GM12878 (cell line): ENCODE results near the gene ARHGAP26. TPM values are rescaled to one million over a fixed set of nuclear protein-coding genes. Genes with fewer than 3 reads are reported as not detected.
A peak's percentile ranks its signal among the peaks of the same experiment; 100 is the strongest.

Experiments
- ATF7 ChIP-seq: fragments of 450-650 bp; IDR thresholded peaks from 2 replicates; pipeline ENCODE4 v1.6.1; 2016; ENCODE audit warnings: low read depth, mild to moderate bottlenecking
- EED ChIP-seq: sonication (generic); IDR thresholded peaks from 2 replicates; pipeline ENCODE4 v1.6.1; 2016; ENCODE audit warnings: antibody characterized with exemption, low read depth
- EP300 ChIP-seq, 2 experiments: fragments of 150-350 bp in 1 of 2; IDR thresholded peaks; 2 replicates each; pipeline ENCODE4 v1.6.1; 2011 to 2012; ENCODE audit warnings: low read depth in 2 of 2, low read length in 2 of 2, borderline replicate concordance in 1 of 2, improper control_type of control experiment in 1 of 2, inconsistent platforms in 1 of 2; ENCODE audit not compliant: control insufficient read depth in 1 of 2
- ETV6 ChIP-seq, 2 experiments: fragments of 450-650 bp in 1 of 2; IDR thresholded peaks in 1 of 2; conservative IDR thresholded peaks in 1 of 2; 2 replicates each; pipeline ENCODE4 v1.6.1; 2014; ENCODE audit warnings: antibody characterized with exemption in 1 of 2, borderline replicate concordance in 1 of 2, low read depth in 1 of 2, mild to moderate bottlenecking in 1 of 2, moderate library complexity in 1 of 2
- GABPA ChIP-seq: IDR thresholded peaks from 2 replicates; pipeline ENCODE4 v1.6.1; 2014; ENCODE audit warnings: antibody characterized with exemption, low read depth, mild to moderate bottlenecking, inconsistent platforms
- HDAC2 ChIP-seq: fragments of 200-600 bp; sonication (generic); IDR thresholded peaks from 2 replicates; pipeline ENCODE4 v1.6.1; 2017
- MEF2A ChIP-seq: IDR thresholded peaks from 2 replicates; pipeline ENCODE4 v1.6.1; 2011; ENCODE audit warnings: low read depth, mild to moderate bottlenecking, low read length, moderate library complexity; ENCODE audit not compliant: insufficient read depth
- MTA3 ChIP-seq: IDR thresholded peaks from 2 replicates; pipeline ENCODE4 v1.6.1; 2012; ENCODE audit warnings: low read length, inconsistent platforms, borderline replicate concordance
- NFIC ChIP-seq: IDR thresholded peaks from 2 replicates; pipeline ENCODE4 v1.6.1; 2012; ENCODE audit warnings: low read depth, mild to moderate bottlenecking, inconsistent platforms, low read length, moderate library complexity
- NR2F1 ChIP-seq: fragments of 450-650 bp; conservative IDR thresholded peaks from 2 replicates; pipeline ENCODE4 v1.6.1; 2017; ENCODE audit warnings: mild to moderate bottlenecking
- RUNX3 ChIP-seq: IDR thresholded peaks from 2 replicates; pipeline ENCODE4 v1.6.1; 2012; ENCODE audit warnings: low read length, inconsistent platforms
- SMAD5 ChIP-seq: IDR thresholded peaks from 2 replicates; pipeline ENCODE4 v1.6.1; 2016; ENCODE audit warnings: antibody characterized with exemption, low read depth
- STAT1 ChIP-seq: fragments of 450-650 bp; conservative IDR thresholded peaks from 2 replicates; pipeline ENCODE4 v1.6.1; 2014; ENCODE audit warnings: antibody characterized with exemption, mild to moderate bottlenecking
- SUPT20H ChIP-seq: IDR thresholded peaks from 2 replicates; pipeline ENCODE4 v1.6.1; 2011; ENCODE audit warnings: low read depth, mild to moderate bottlenecking, low read length, moderate library complexity, borderline replicate concordance; ENCODE audit not compliant: control insufficient read depth
- ZNF274 ChIP-seq: IDR thresholded peaks from one replicate; pipeline ENCODE4 v1.8.0; 2011; ENCODE audit not compliant: insufficient read length, insufficient read depth
- polyA plus RNA-seq, 11 experiments: library from polyadenylated mRNA; depleted of rRNA in 4 of 11; unstranded in 6 of 11; stranded (reverse) in 5 of 11; fragments of >200 nt; fragmentation: Nextera tagmentation in 4 of 11; fragmentation: Illumina TruSeq in 1 of 11; extraction: Ambion mirVana in 4 of 11; extraction: Trizol in 1 of 11; gene quantifications; 1 replicate in 1 of 11; 2 replicates in 10 of 11; pipeline versions ENCODE4 v1.2.1 to v1.2.3, GENCODE V29; 2011 to 2016; ENCODE audit warnings: inconsistent platforms in 2 of 11, missing spikeins in 2 of 11, low read depth in 1 of 11
- total RNA-seq, 4 experiments: library from RNA; depleted of rRNA in 3 of 4; stranded (reverse); fragments of >200 nt in 3 of 4; fragmentation: Illumina TruSeq in 1 of 4; extraction: Trizol in 1 of 4; gene quantifications; 2 replicates each; pipeline versions ENCODE4 v1.2.1 to v1.2.3, GENCODE V29; 2013 to 2021
- TF ChIP-seq, protein P1 (sequence below): fragments of 450-650 bp; IDR thresholded peaks from 2 replicates; pipeline ENCODE4 v1.6.1; 2018; ENCODE audit warnings: borderline replicate concordance, mild to moderate bottlenecking; ENCODE audit not compliant: partially characterized antibody
- TF ChIP-seq, protein P2 (sequence below): fragments of 450-650 bp; IDR thresholded peaks from 2 replicates; pipeline ENCODE4 v1.6.1; 2014; ENCODE audit warnings: mild to moderate bottlenecking
- TF ChIP-seq, protein P3 (sequence below): fragments of 450-650 bp; IDR thresholded peaks from 2 replicates; pipeline ENCODE4 v1.6.1; 2017; ENCODE audit warnings: mild to moderate bottlenecking, moderate library complexity
- TF ChIP-seq, protein P4 (sequence below): fragments of 450-650 bp; IDR thresholded peaks from 2 replicates; pipeline ENCODE4 v1.6.1; 2017; ENCODE audit warnings: antibody characterized with exemption, mild to moderate bottlenecking, moderate library complexity

Gene ARHGAP26
- total and polyA plus RNA-seq, 10 of the 15 experiments (the other 5 are each of a cell fraction or from before 2014, with no cell fraction given), result 9.4 to 41.5 (median 19.3) TPM

DNA sequence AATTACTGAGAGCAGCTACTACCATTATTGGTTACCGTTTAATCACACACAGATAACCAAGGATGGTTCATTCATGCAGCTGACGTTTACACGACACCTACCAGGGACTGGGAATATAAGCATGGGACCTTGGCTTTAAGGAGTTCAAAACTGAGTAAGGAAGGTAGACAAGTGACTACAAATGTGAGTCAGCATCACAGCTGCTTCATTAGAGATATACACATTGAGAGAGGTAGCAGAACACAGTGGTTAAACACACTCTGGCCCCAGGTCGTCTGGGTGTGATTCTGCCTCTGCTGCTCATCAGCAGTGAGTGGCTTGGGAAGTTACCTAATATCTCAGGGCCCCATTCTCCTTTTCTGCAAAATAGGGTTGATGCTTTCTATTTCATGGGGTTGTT is 364.7 kb downstream of the ARHGAP26 start (continued):
- TF ChIP-seq, protein P1, sequence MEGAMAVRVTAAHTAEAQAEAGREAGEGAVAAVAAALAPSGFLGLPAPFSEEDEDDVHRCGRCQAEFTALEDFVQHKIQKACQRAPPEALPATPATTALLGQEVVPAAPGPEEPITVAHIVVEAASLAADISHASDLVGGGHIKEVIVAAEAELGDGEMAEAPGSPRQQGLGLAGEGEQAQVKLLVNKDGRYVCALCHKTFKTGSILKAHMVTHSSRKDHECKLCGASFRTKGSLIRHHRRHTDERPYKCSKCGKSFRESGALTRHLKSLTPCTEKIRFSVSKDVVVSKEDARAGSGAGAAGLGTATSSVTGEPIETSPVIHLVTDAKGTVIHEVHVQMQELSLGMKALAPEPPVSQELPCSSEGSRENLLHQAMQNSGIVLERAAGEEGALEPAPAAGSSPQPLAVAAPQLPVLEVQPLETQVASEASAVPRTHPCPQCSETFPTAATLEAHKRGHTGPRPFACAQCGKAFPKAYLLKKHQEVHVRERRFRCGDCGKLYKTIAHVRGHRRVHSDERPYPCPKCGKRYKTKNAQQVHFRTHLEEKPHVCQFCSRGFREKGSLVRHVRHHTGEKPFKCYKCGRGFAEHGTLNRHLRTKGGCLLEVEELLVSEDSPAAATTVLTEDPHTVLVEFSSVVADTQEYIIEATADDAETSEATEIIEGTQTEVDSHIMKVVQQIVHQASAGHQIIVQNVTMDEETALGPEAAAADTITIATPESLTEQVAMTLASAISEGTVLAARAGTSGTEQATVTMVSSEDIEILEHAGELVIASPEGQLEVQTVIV, result no peak
- 0 out of 2 replicates have a peak, but pooled peaks have one; percentile 49 for TF ChIP-seq NR2F1
- no peak for TF ChIP-seq MEF2A
- TF ChIP-seq RUNX3, result peak; percentile 39; the same call in 1 of the 2 replicates
- no peak; a peak in 1 of 4 replicates for TF ChIP-seq ETV6 (conservative IDR thresholded peaks at IDR 0.05 in 1 of 2, IDR thresholded peaks at IDR 0.05 in 1 of 2; ENCODE audit: borderline replicate concordance in 1 of 2, low read depth in 1 of 2)
- 0 out of 2 replicates have a peak, but pooled peaks have one; percentile 49 for TF ChIP-seq EED
- TF ChIP-seq, protein P2, sequence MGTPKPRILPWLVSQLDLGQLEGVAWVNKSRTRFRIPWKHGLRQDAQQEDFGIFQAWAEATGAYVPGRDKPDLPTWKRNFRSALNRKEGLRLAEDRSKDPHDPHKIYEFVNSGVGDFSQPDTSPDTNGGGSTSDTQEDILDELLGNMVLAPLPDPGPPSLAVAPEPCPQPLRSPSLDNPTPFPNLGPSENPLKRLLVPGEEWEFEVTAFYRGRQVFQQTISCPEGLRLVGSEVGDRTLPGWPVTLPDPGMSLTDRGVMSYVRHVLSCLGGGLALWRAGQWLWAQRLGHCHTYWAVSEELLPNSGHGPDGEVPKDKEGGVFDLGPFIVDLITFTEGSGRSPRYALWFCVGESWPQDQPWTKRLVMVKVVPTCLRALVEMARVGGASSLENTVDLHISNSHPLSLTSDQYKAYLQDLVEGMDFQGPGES, result no peak
- TF ChIP-seq ATF7, result no peak
- TF ChIP-seq GABPA, result no peak
- TF ChIP-seq SMAD5, result no peak
- TF ChIP-seq STAT1, result no peak
- TF ChIP-seq, protein P3, sequence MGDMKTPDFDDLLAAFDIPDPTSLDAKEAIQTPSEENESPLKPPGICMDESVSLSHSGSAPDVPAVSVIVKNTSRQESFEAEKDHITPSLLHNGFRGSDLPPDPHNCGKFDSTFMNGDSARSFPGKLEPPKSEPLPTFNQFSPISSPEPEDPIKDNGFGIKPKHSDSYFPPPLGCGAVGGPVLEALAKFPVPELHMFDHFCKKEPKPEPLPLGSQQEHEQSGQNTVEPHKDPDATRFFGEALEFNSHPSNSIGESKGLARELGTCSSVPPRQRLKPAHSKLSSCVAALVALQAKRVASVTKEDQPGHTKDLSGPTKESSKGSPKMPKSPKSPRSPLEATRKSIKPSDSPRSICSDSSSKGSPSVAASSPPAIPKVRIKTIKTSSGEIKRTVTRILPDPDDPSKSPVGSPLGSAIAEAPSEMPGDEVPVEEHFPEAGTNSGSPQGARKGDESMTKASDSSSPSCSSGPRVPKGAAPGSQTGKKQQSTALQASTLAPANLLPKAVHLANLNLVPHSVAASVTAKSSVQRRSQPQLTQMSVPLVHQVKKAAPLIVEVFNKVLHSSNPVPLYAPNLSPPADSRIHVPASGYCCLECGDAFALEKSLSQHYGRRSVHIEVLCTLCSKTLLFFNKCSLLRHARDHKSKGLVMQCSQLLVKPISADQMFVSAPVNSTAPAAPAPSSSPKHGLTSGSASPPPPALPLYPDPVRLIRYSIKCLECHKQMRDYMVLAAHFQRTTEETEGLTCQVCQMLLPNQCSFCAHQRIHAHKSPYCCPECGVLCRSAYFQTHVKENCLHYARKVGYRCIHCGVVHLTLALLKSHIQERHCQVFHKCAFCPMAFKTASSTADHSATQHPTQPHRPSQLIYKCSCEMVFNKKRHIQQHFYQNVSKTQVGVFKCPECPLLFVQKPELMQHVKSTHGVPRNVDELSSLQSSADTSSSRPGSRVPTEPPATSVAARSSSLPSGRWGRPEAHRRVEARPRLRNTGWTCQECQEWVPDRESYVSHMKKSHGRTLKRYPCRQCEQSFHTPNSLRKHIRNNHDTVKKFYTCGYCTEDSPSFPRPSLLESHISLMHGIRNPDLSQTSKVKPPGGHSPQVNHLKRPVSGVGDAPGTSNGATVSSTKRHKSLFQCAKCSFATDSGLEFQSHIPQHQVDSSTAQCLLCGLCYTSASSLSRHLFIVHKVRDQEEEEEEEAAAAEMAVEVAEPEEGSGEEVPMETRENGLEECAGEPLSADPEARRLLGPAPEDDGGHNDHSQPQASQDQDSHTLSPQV, result no peak
- TF ChIP-seq NFIC, result peak; percentile 51; the same call in 1 of the 2 replicates
- TF ChIP-seq, protein P4, sequence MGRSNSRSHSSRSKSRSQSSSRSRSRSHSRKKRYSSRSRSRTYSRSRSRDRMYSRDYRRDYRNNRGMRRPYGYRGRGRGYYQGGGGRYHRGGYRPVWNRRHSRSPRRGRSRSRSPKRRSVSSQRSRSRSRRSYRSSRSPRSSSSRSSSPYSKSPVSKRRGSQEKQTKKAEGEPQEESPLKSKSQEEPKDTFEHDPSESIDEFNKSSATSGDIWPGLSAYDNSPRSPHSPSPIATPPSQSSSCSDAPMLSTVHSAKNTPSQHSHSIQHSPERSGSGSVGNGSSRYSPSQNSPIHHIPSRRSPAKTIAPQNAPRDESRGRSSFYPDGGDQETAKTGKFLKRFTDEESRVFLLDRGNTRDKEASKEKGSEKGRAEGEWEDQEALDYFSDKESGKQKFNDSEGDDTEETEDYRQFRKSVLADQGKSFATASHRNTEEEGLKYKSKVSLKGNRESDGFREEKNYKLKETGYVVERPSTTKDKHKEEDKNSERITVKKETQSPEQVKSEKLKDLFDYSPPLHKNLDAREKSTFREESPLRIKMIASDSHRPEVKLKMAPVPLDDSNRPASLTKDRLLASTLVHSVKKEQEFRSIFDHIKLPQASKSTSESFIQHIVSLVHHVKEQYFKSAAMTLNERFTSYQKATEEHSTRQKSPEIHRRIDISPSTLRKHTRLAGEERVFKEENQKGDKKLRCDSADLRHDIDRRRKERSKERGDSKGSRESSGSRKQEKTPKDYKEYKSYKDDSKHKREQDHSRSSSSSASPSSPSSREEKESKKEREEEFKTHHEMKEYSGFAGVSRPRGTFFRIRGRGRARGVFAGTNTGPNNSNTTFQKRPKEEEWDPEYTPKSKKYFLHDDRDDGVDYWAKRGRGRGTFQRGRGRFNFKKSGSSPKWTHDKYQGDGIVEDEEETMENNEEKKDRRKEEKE, result no peak
- no peak for TF ChIP-seq HDAC2
- no peak for TF ChIP-seq EP300 (IDR thresholded peaks at IDR 0.05; ENCODE audit: borderline replicate concordance in 1 of 2, control insufficient read depth in 1 of 2, low read depth in 2 of 2, low read length in 2 of 2)
- no peak for TF ChIP-seq ZNF274
- no peak for TF ChIP-seq MTA3
- no peak for TF ChIP-seq SUPT20H
